H9 (cell line): ENCODE measurements around the gene ATF4. TPM values are rescaled to one million over a fixed set of nuclear protein-coding genes. Genes with fewer than 3 reads are reported as not detected.

Experiments
- DNase-seq: peaks from one replicate; pipeline ENCODE4 v3.0.0-alpha.2; 2017
- H2AFZ ChIP-seq: one replicate; pipeline ENCODE4 v1.6.1; 2013; ENCODE audit warnings: mild to moderate bottlenecking, low read length, control low read depth, moderate library complexity
- H2AK5ac ChIP-seq: 2 replicates; pipeline ENCODE4 v1.6.1; 2013; ENCODE audit warnings: low read length, control low read depth, mixed read lengths; ENCODE audit not compliant: insufficient read length
- H2BK120ac ChIP-seq: one replicate; pipeline ENCODE4 v1.6.1; 2013; ENCODE audit warnings: low read depth, mild to moderate bottlenecking, low read length, control low read depth, inconsistent platforms; ENCODE audit not compliant: poor library complexity, severe bottlenecking
- H2BK12ac ChIP-seq: 2 replicates; pipeline ENCODE4 v1.6.1; 2013; ENCODE audit warnings: low read length, control low read depth, mixed read lengths, low read depth; ENCODE audit not compliant: insufficient read length
- H2BK15ac ChIP-seq: 2 replicates; pipeline ENCODE4 v1.6.1; 2013; ENCODE audit warnings: low read depth, low read length, control low read depth
- H2BK20ac ChIP-seq: one replicate; pipeline ENCODE4 v1.6.1; 2013; ENCODE audit warnings: low read depth, mild to moderate bottlenecking, low read length, control low read depth, inconsistent platforms; ENCODE audit not compliant: poor library complexity, severe bottlenecking
- H2BK5ac ChIP-seq: 2 replicates; pipeline ENCODE4 v1.6.1; 2013; ENCODE audit warnings: low read length, control low read depth, mixed read lengths; ENCODE audit not compliant: insufficient read length
- H3K14ac ChIP-seq: 2 replicates; pipeline ENCODE4 v1.6.1; 2013; ENCODE audit warnings: low read length, control low read depth; ENCODE audit not compliant: insufficient read depth
- H3K18ac ChIP-seq: 2 replicates; pipeline ENCODE4 v1.6.1; 2013; ENCODE audit warnings: low read depth, mild to moderate bottlenecking, mixed read lengths, low read length, control low read depth; ENCODE audit not compliant: insufficient read length
- H3K23ac ChIP-seq: 2 replicates; pipeline ENCODE4 v1.6.1; 2013; ENCODE audit warnings: low read length, control low read depth, mixed read lengths, low read depth; ENCODE audit not compliant: insufficient read length
- H3K23me2 ChIP-seq: 2 replicates; pipeline ENCODE4 v1.6.1; 2013; ENCODE audit warnings: low read depth, mild to moderate bottlenecking, mixed read lengths, low read length, control low read depth; ENCODE audit not compliant: insufficient read length, poor library complexity, severe bottlenecking
- H3K27ac ChIP-seq: 2 replicates; pipeline ENCODE4 v1.5.1; 2013; ENCODE audit warnings: low read length, control low read depth, mixed read lengths, low read depth; ENCODE audit not compliant: insufficient read length
- H3K27me3 ChIP-seq: 2 replicates; pipeline ENCODE4 v1.6.1; 2013; ENCODE audit warnings: low read length, control low read depth, inconsistent platforms; ENCODE audit not compliant: insufficient read depth
- H3K4ac ChIP-seq: 2 replicates; pipeline ENCODE4 v1.6.1; 2013; ENCODE audit warnings: low read depth, mild to moderate bottlenecking, control low read depth, inconsistent platforms, low read length, moderate library complexity
- H3K4me1 ChIP-seq: 2 replicates; pipeline ENCODE4 v1.6.1; 2013; ENCODE audit warnings: low read length, control low read depth, inconsistent platforms; ENCODE audit not compliant: insufficient read depth
- H3K4me2 ChIP-seq: 2 replicates; pipeline ENCODE4 v1.6.1; 2013; ENCODE audit warnings: low read length, control low read depth, mixed read lengths; ENCODE audit not compliant: insufficient read length, insufficient read depth
- H3K56ac ChIP-seq: 2 replicates; pipeline ENCODE4 v1.6.1; 2013; ENCODE audit warnings: low read depth, mild to moderate bottlenecking, mixed read lengths, low read length, control low read depth; ENCODE audit not compliant: insufficient read length
- H3K79me1 ChIP-seq: 2 replicates; pipeline ENCODE4 v1.6.1; 2013; ENCODE audit warnings: low read depth, mild to moderate bottlenecking, moderate library complexity, low read length, control low read depth, inconsistent platforms; ENCODE audit not compliant: insufficient read depth, poor library complexity, severe bottlenecking
- H3K79me2 ChIP-seq: 2 replicates; pipeline ENCODE4 v1.6.1; 2013; ENCODE audit warnings: low read length, control low read depth, inconsistent platforms; ENCODE audit not compliant: insufficient read depth
- H3K9ac ChIP-seq: 2 replicates; pipeline ENCODE4 v1.6.1; 2013; ENCODE audit warnings: low read length, control low read depth, mixed read lengths; ENCODE audit not compliant: insufficient read length; ENCODE audit errors: extremely low read depth
- H3K9me3 ChIP-seq: one replicate; pipeline ENCODE4 v1.6.1; 2013; ENCODE audit warnings: low read depth, low read length, inconsistent platforms; ENCODE audit not compliant: control insufficient read depth
- H3T11ph ChIP-seq: one replicate; pipeline ENCODE4 v1.6.1; 2013; ENCODE audit warnings: mild to moderate bottlenecking, low read length, control low read depth, inconsistent platforms
- H4K20me1 ChIP-seq: one replicate; pipeline ENCODE4 v1.6.1; 2013; ENCODE audit not compliant: control insufficient read depth, insufficient read length, insufficient read depth
- H4K5ac ChIP-seq: 2 replicates; pipeline ENCODE4 v1.6.1; 2013; ENCODE audit warnings: low read depth, mild to moderate bottlenecking, mixed read lengths, low read length, control low read depth; ENCODE audit not compliant: insufficient read length
- H4K8ac ChIP-seq: replicated peaks from 2 replicates; pipeline ENCODE4 v1.6.1; 2013; ENCODE audit warnings: low read length, control low read depth, mixed read lengths, low read depth; ENCODE audit not compliant: insufficient read length
- H4K91ac ChIP-seq: 2 replicates; pipeline ENCODE4 v1.6.1; 2013; ENCODE audit warnings: low read depth, mild to moderate bottlenecking, moderate library complexity, mixed read lengths, low read length, control low read depth; ENCODE audit not compliant: insufficient read length
- H3K27ac Mint-ChIP-seq, 3 experiments: 2 replicates in 2 of 3; 3 replicates in 1 of 3; pipeline ENCODE4 v1.8.0; 2020 to 2021; ENCODE audit warnings: mixed read lengths in 3 of 3, mild to moderate bottlenecking in 1 of 3, moderate library complexity in 1 of 3
- H3K27me3 Mint-ChIP-seq: 2 replicates; pipeline ENCODE4 v1.8.0; 2021; ENCODE audit warnings: low read depth, mild to moderate bottlenecking, moderate library complexity, mixed read lengths
- H3K36me3 Mint-ChIP-seq, 3 experiments: 2 replicates in 2 of 3; 3 replicates in 1 of 3; pipeline ENCODE4 v1.8.0; 2020 to 2021; ENCODE audit warnings: low read depth in 3 of 3, mixed read lengths in 3 of 3; ENCODE audit not compliant: insufficient read depth in 1 of 3
- H3K4me1 Mint-ChIP-seq, 2 experiments: 2 replicates each; pipeline ENCODE4 v1.8.0; 2020; ENCODE audit warnings: mixed read lengths in 2 of 2
- H3K4me3 Mint-ChIP-seq, 2 experiments: 2 replicates in 1 of 2; 3 replicates in 1 of 2; pipeline ENCODE4 v1.8.0; 2020 to 2021; ENCODE audit warnings: mild to moderate bottlenecking in 2 of 2, mixed read lengths in 2 of 2, moderate library complexity in 1 of 2
- H3K9me3 Mint-ChIP-seq, 2 experiments: 2 replicates in 1 of 2; 3 replicates in 1 of 2; pipeline ENCODE4 v1.8.0; 2020; ENCODE audit warnings: mild to moderate bottlenecking in 2 of 2, mixed read lengths in 2 of 2, moderate library complexity in 1 of 2
- WGBS: extraction: QIAGEN DNeasy Blood & Tissue Kit; methylation state at CpG from one replicate; pipeline ENCODE4 v1.1.7; 2013; ENCODE audit warnings: missing lambda C conversion rate, low lambda C conversion rate, mixed read lengths; ENCODE audit not compliant: insufficient read length; ENCODE audit errors: extremely low coverage; 5-methylcytosine and 5-hydroxymethylcytosine counted together
- total RNA-seq: library from RNA; stranded (reverse); gene quantifications from 2 replicates; pipeline ENCODE4 v1.2.1, GENCODE V29; 2021
- TF ChIP-seq, protein P1 (sequence below): fragments of 200-600 bp; sonication (generic); conservative IDR thresholded peaks from 3 replicates; pipeline ENCODE4 v1.8.0; 2021; ENCODE audit warnings: antibody characterized with exemption, mild to moderate bottlenecking

Gene ATF4
- total RNA-seq, 1 experiment from 2014 or later = 455 TPM

DNA sequence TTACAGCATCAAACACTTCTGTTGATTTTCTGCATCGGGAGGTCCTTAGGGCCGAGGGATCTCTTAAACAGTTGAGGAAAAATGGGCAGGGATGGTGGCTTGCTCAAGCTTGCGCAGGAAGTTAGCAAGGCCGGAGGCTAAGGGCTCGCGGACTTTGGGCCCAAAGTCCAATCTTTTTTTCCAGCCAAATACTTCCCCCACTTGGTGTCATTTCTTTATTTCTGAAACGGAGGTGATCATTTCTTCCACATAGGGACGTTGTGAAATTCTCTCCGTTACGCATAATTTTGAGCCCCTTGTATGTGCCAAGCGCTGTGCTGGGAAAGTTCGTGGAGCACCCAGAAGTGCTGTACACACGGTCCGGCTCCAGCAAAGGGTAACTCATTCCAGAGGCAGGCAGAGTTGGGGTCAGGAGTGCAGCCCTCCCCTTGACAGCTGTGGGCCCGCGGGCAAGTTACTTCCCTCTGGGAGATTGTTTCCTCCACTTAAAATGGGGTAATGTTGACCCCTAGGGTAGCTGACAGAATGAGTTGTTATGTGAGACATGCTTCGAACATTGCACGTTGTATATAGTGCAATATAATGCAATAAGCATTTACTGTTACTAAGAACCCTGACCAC lies 17.5 kb upstream of the ATF4 start:
- no peak overlapping the region for H2BK120ac ChIP-seq
- H2BK5ac ChIP-seq = no peak overlapping the region
- no CpG with 5 or more reads among the region's 18 CpGs for WGBS
- H3K4ac ChIP-seq = no peak overlapping the region
- DNase-seq = no peak
- no peak overlapping the region for H2BK12ac ChIP-seq
- no peak overlapping the region for H3T11ph ChIP-seq
- peak overlapping the region; percentile 12 for H3K9ac ChIP-seq
- H3K27me3 ChIP-seq = peaks cover 15% of the 10 kb centered on the region
- Mint-ChIP-seq H3K27me3 (peaks cover 88% of the 10 kb centered on the region), H3K36me3 (peaks cover 33 to 45% (median 35%) of the 10 kb centered on the region in 3 experiments; a peak in 6 of 7 replicates), H3K27ac (no peak overlapping the region), H3K4me1 (peaks cover 10 to 14% of the 10 kb centered on the region in 2 experiments), H3K4me3 (peak overlapping the region; percentile 87 to 98), H3K9me3 (no peaks in the 10 kb centered on the region)
- H3K18ac ChIP-seq = no peak overlapping the region
- H4K20me1 ChIP-seq = peaks cover 8% of the 10 kb centered on the region
- no peak overlapping the region for H3K27ac ChIP-seq
- H3K4me1 ChIP-seq = no peaks in the 10 kb centered on the region; the same call in 1 of the 2 replicates
- no peak overlapping the region for H3K23ac ChIP-seq
- H2AFZ ChIP-seq = no peak overlapping the region
- no peak overlapping the region for H4K5ac ChIP-seq
- no peak overlapping the region for H4K8ac ChIP-seq
- H2BK15ac ChIP-seq = no peak overlapping the region
- H3K79me1 ChIP-seq = no peaks in the 10 kb centered on the region
- H3K4me2 ChIP-seq = peak overlapping the region; percentile 68
- H2BK20ac ChIP-seq = no peak overlapping the region
- H3K79me2 ChIP-seq = no peaks in the 10 kb centered on the region
- no peak overlapping the region for H3K14ac ChIP-seq
- H3K56ac ChIP-seq = no peak overlapping the region
- H2AK5ac ChIP-seq = no peak overlapping the region
- TF ChIP-seq, protein P1, sequence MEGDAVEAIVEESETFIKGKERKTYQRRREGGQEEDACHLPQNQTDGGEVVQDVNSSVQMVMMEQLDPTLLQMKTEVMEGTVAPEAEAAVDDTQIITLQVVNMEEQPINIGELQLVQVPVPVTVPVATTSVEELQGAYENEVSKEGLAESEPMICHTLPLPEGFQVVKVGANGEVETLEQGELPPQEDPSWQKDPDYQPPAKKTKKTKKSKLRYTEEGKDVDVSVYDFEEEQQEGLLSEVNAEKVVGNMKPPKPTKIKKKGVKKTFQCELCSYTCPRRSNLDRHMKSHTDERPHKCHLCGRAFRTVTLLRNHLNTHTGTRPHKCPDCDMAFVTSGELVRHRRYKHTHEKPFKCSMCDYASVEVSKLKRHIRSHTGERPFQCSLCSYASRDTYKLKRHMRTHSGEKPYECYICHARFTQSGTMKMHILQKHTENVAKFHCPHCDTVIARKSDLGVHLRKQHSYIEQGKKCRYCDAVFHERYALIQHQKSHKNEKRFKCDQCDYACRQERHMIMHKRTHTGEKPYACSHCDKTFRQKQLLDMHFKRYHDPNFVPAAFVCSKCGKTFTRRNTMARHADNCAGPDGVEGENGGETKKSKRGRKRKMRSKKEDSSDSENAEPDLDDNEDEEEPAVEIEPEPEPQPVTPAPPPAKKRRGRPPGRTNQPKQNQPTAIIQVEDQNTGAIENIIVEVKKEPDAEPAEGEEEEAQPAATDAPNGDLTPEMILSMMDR = no peak
- H3K9me3 ChIP-seq = no peaks in the 10 kb centered on the region
- H3K23me2 ChIP-seq = peaks cover 8% of the 10 kb centered on the region
- no peak overlapping the region for H4K91ac ChIP-seq
